Lower leg skin (tissue), 4 donors: ENCODE data around the gene ADI1. TPM values are rescaled to one million over a fixed set of nuclear protein-coding genes. Genes with fewer than 3 reads are reported as not detected.

Experiments
- DNase-seq, 2 donors: peaks; one replicate each; pipeline ENCODE4 v3.0.0-alpha.2; 2019; ENCODE audit warnings: low spot score in 2 of 2
- H3K4me3 ChIP-seq: fragments of 200-600 bp; sonication (generic); 2 replicates; pipeline ENCODE4 v1.5.1; 2017; ENCODE audit warnings: mild to moderate bottlenecking, low read depth; ENCODE audit not compliant: poor library complexity, severe bottlenecking
- CTCF ChIP-seq, 3 donors: fragments of 450-650 bp; IDR thresholded peaks; one replicate each; pipeline ENCODE4 v1.5.1; 2016; ENCODE audit warnings: antibody characterized with exemption in 3 of 3, mild to moderate bottlenecking in 3 of 3, moderate library complexity in 2 of 3
- POLR2A ChIP-seq, 2 donors: fragments of 450-650 bp; IDR thresholded peaks; one replicate each; pipeline ENCODE4 v1.6.1; 2016 to 2017; ENCODE audit warnings: antibody characterized with exemption in 2 of 2, mild to moderate bottlenecking in 1 of 2, moderate library complexity in 1 of 2
- WGBS, 2 donors: methylation state at CpG; one replicate each; pipeline ENCODE4 v1.1.5; 2018; 5-methylcytosine and 5-hydroxymethylcytosine counted together
- intact Hi-C: fragments of 100-400 bp; cut with DNase I; formaldehyde crosslinking; loops from one replicate; pipeline ENCODE4 v1.15.0; 2023; ENCODE audit warnings: low total_unique reads
- total RNA-seq, 4 donors: library from RNA; depleted of rRNA; stranded (reverse); fragments of >200 nt; gene quantifications; one replicate each; pipeline ENCODE4 v1.1.0, GENCODE V29; 2016

The ADI1 gene
- total RNA-seq, 4 donors from 2014 or later, result 29.1 to 55.5 (median 44.1) TPM

GRCh38 chr2:3526871-3527270 lies 7.5 kb upstream of the ADI1 start:
- TF ChIP-seq POLR2A (IDR thresholded peaks at IDR 0.05) (no peak), CTCF (IDR thresholded peaks at IDR 0.05) (no peak)
- intact Hi-C loops, result no loop called here
- WGBS, 2 donors, result 84 to 86% methylated on average over 22 of the region's 22 CpGs
- no peak for DNase-seq
- H3K4me3 ChIP-seq, result no peak overlapping the region

GRCh38 chr2:3523551-3524041 lies 4.3 kb upstream of the ADI1 start:
- H3K4me3 ChIP-seq, result no peak overlapping the region
- no peak for TF ChIP-seq POLR2A (IDR thresholded peaks at IDR 0.05)
- no peak for TF ChIP-seq CTCF (IDR thresholded peaks at IDR 0.05)
- intact Hi-C loops, result no loop called here
- WGBS, 2 donors, result 62 to 67% methylated on average over 4 of the region's 4 CpGs
- no peak for DNase-seq

GRCh38 chr2:3522961-3523421 lies 3.7 kb upstream of the ADI1 start:
- whole genome bisulfite sequencing, 2 donors, result 73 to 74% methylated on average over 13 of the region's 13 CpGs
- TF ChIP-seq CTCF (IDR thresholded peaks at IDR 0.05), result no peak
- TF ChIP-seq POLR2A (IDR thresholded peaks at IDR 0.05), result no peak
- no peak for DNase-seq
- H3K4me3 ChIP-seq, result no peak overlapping the region
- intact Hi-C loops, result no loop called here

- TF ChIP-seq POLR2A (IDR thresholded peaks at IDR 0.05) (no peak), CTCF (IDR thresholded peaks at IDR 0.05) (no peak)
- H3K4me3 ChIP-seq, result no peak overlapping the region
- 83 to 93% methylated on average over 6 of the region's 6 CpGs for whole genome bisulfite sequencing, 2 donors
- DNase-seq, result peak in 1 of 2 donors; percentile 65
- intact Hi-C loops, result no loop called here
Measured at GRCh38 chr2:3520591-3520990, 1.3 kb upstream of the ADI1 start.

- intact Hi-C loops, result no loop called here
- DNase-seq, result peak; percentile 93 to 99
- 0% methylated on average over 5 to 35 of the region's 67 CpGs for WGBS, 2 donors
- H3K4me3 ChIP-seq, result peak overlapping the region; percentile 95
- TF ChIP-seq POLR2A (IDR thresholded peaks at IDR 0.05) (no peak), CTCF (IDR thresholded peaks at IDR 0.05) (no peak)
Measured at GRCh38 chr2:3518496-3519254, 656 bp downstream of the ADI1 start.
